NCI-H1694 treated with DMSO at 0.1 percent for 48 hours (cell line): ENCODE measurements around the gene SP140L.
"Not testable (repeated sequence)": the region's sequence is repeated elsewhere in the genome, so short reads cannot be mapped to it uniquely, and the experiment has no call there.

Source experiments
- DNase-seq: peaks from one replicate; lab custom pipeline; 2025; lab: John Stamatoyannopoulos, UW

SP140L gene

GRCh38 chr2:230382108-230382507 lies 55.1 kb downstream of the SP140L start:
- no peak for DNase-seq

GRCh38 chr2:230383453-230383852 lies 56.5 kb downstream of the SP140L start:
- no peak for DNase-seq

DNA sequence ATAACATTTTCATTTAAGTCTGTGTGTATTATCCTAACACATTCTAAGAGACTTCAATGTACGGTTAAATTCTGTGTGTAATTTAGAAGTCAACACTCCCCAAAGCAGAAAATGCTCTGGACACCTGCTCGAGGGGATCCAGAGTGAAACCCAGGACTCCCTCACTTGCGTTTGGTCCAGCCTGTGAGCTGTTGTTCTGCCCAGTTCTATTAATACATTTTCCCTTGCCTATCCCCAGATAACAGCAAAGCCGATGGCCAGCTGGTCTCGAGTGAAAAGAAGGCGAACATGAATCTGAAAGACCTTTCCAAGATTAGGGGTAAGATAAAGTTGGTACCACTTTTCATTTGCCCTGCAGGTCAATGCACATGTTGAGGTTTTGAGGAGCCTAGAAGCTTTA lies 58.0 kb downstream of the SP140L start:
- no peak for DNase-seq

DNA sequence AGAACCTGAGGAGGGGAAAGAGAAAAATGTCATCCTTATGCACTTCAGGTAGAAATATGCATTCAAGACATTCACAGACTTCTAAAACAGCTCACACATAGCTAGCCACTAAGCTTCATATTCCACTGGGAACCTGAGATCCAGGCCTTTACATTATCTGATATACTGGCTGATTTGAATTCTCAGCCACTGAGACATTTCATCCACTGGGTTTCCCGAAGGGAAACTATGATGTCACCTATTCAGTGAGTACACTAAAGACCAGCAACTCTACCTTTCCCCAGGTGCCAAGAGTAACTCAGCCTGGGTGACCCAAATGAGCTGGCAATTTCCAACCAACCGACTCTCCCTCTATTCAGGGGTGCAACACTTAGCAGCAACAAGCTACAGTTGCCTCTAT lies 67.3 kb downstream of the SP140L start:
- no peak for DNase-seq

DNA sequence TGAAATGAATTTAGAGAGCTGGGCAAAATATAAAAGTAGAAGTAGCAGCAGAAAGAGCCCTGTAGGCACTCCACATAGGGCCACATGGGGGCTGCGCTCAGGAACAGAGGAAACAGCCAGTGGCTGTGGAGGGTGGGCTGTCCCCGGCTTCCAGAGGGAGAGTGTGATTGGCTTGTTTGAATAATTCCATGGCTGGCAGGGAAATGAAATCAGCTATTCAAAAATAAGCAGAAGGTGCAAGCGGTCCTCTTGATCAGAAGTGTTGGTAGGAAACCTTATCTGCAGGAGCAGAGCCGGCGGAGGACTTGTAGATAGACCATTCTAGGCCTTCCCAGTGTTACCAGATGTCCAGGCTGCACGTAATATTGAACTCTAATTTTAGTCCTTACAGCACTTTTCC lies 71.7 kb downstream of the SP140L start:
- not testable (repeated sequence) for DNase-seq

DNA sequence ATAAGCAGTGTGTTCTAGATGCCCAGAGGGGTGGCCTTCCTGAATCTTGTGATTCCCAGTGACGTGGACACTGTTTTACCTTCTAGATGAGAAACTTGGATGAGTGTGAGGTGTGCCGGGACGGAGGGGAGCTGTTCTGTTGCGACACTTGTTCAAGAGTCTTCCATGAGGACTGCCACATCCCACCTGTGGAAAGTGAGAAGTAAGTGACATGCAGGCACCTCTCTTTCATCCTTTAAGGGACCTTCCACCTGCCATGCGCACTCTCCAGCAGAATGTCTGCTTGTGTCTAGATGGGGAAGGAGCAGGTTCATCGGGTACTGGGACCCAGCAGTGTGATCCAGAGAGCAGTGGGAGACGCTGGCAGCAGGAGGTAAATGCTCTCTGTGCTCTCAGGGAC lies 73.0 kb downstream of the SP140L start:
- no peak for DNase-seq

- no peak for DNase-seq
Measured at GRCh38 chr2:230400454-230400853, 73.5 kb downstream of the SP140L start.

GRCh38 chr2:230401026-230401425 lies 74.0 kb downstream of the SP140L start:
- not testable (repeated sequence) for DNase-seq

- no peak for DNase-seq
Measured at GRCh38 chr2:230403746-230404145, 76.8 kb downstream of the SP140L start.

DNA sequence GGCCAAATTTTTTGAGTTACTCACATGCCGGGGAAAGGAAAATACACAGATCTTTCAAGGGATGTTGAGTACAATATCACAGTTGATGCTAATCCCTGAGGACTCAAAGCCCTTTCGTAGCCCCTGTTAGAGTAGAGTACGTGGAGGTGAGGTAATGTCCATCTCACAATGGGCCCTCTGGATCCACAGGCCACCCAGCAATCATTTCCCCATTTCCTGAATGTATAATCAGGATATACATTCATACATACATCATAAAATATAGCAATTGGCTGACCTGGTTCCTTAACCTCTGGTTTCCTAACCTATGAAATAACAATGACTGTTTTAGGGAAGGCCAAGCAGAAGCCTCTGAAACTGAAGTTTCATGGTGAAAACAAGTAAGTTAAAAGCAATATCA lies 78.8 kb downstream of the SP140L start:
- DNase-seq, result no peak

DNA sequence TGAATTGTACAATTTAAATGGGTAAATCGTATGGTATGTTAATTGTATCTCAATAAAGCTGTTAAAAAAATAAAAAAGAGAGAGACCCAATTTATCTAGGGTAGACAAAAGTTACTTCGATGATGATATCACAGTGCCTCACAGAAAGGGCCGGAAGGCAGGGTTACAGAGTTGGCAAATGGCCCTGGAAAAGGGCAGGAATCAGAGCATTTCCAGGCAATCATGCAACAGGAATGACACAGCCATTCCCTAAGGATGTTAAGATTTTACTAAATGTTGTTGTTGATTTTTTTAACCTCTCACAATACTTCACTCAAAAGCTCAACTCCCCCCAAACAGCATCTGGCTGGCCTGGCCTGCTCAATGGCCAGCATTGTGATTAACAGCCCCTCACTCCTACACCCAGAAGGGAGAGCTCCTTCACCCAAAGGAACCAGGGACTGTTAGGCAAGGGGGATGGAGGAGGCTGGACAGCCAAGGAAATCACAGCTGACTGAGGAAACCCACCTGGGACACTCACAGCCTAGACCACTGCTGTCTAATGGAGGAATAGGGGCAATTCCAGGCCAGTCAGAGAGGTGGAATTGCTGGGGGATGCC lies 81.3 kb downstream of the SP140L start:
- DNase-seq, result no peak

DNA sequence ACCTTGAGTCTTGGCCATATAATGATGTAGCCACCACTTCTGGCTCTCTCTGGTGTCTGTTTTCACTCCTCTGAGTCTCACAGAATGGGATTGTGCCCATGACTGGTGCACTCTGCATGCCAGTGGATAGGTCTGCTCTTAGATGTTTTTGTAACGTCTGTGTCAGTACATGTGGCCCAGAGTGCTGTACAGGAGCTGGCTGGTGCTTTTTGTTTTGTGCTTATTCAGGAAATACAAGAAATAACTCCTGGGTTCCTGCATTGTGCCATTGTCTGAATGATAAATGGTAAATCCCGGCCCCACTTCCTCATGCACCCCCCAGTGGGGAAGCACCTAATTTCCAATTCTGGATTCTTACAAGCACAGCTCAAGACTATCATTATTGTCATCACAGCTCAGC lies 82.3 kb downstream of the SP140L start:
- DNase-seq, result not testable (repeated sequence)

DNA sequence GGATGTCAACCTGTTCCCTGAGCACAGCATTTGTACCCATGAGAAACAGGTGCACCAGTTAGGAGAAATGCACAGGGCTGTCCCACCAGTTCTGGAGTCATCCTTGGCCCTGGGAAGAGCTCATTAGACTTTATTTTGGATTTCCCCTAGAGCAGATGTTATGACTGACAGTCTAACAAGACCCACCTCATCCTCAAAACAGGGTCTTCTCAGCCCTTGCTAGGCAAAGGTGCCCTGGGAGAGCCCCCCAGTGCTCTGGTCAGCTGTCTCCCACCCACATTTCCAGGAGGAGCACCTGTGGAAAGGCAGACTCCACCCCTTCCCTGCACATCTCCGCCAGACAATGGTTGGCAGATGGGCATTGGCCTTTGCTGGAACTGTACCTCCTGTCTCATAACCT lies 83.3 kb downstream of the SP140L start:
- no peak for DNase-seq

DNA sequence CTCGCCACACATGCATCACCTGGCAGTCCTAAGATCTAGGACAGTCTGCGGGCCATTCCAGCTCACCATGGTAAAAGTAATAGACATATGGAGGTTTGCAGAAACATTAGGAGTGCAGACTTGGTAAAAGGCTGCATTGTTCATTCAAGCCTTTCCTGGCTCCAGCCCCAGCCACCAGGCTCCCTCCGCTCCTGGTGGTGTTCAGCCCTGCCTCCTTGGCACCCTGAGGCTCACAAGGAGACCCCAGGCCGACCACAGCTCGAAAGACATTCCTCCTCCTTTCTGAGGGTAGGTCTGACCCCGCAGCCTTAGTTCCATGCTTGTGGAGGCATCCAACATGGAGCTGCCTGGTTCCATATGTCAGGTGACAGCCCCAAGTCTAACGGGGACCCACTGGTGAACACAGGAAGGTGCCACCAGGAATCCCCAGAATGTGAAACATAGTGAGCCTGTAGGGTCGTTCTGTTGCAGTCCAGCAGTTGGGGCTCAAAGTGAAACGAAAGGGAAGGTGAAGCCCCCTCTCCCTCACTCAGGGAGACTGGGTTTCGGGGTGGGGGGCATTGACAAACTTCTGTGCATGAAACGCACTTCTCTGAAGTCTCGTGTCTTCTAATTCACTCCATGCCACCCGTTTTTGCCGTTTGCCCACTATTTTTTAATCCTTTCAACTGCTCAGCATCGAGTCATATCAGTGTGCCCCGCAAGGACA lies 84.0 kb downstream of the SP140L start:
- DNase-seq, result no peak

DNA sequence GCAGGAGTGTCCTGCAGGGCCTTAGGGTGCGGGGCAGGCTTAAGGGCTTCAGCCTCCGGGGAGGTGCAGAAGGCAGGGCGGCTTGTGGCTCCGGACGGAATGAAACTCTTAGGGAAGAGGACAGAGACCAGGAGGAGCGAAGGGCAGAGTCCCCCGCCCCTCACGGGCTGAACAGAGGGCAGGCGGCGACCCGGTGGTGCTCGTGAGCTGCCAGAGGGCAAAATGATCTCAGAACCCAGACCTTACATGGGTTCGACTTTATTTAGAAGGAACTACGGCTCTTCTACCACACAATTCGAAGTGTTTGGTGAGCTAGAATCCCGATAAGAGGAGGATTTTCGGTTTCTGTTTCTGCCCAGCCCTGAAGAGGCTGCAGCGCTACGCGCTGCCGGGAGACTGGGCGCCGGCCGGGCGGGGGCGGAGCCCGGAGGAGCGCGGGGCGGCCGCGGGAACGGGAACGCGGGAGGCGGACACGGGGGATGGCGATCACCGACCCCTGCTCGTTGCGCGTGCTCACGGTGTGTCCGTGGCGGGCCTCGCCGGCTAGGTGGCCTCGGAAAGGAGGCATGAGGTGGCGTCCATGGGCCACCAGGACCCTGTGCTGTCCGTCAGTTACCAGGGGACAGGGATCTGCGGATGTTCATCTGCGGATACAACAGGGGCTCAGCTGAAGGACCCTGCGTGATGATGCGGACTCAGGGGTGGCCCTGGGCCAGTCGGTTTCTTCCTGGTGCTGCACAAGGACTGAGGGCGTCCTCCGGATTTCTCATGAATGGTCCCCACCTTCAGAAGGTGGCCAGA lies 84.8 kb downstream of the SP140L start:
- DNase-seq, result no peak

DNA sequence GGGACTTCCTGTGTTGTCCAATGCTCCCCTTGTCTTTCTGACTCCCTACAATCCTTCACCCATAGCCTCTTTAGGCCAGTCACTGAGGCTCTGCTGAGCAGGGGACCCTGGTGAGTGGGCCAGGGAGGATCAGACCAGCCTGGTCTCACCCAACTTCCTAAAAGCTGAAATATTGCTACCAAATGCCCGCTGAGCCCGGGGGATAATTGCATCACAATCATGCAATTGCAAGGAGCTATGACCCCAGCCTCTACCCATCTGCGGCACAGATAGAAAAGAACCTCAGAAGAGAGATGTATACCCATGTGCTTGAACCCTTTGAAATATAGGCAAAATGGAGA lies 85.3 kb downstream of the SP140L start:
- DNase-seq, result no peak

GRCh38 chr2:230412846-230413245 lies 85.9 kb downstream of the SP140L start:
- no peak for DNase-seq

DNA sequence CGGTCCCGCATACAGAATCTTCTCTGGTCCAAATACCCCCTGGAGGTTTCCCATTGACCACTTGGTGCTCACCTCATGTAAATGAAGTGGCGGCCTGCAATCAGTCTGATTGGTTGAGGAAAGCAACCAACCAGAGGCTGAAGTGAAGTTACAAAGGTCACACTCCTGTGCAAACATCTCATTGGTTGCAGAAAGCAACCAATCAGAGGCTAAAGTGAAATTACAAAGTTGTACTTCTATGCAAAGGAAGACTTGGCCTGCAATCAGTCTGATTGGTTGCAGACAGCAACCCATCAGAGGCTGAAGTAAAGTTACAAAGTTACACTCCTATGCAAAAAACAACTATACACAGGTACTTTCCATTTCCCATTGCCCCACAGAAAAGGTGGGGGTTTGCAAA lies 86.5 kb downstream of the SP140L start:
- DNase-seq, result no peak

GRCh38 chr2:230414302-230414701 lies 87.3 kb downstream of the SP140L start:
- DNase-seq, result no peak

GRCh38 chr2:230416061-230416721 lies 89.2 kb downstream of the SP140L start, which contains the start of gene SP100:
Gene SP100 (plus strand): TSS chr2:230416201. CDS start chr2:230416297, 96 bp downstream.
- DNase-seq, result no peak

DNA sequence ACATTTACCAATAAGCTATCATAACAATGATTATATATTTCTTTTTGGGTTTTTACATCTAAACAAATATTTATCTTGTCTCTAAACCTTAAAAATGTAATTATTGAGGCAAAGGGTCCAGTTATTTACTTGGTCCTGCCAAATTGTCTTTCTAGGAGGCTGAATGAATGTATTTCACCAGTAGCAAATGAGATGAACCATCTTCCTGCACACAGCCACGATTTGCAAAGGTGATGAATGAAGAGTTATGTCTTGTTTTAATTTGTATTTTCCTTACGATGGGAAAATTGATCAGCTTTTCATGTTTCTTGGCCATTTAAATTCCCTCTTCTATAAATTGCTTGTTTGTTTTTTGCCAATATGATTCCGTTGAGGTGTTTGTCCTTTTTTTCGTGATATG lies 90.4 kb downstream of the SP140L start:
- no peak for DNase-seq

GRCh38 chr2:230418341-230419016 lies 91.5 kb downstream of the SP140L start:
- no peak for DNase-seq
